ENCODE results near the gene MAT2A. TPM values are rescaled to one million over a fixed set of nuclear protein-coding genes. Genes with fewer than 3 reads are reported as not detected.
A peak's percentile ranks its signal among the peaks of the same experiment; 100 is the strongest.

MAT2A gene
- total and polyA plus RNA-seq, 9 of the 15 experiments (the other 6 are each of a cell fraction or from before 2014, with no cell fraction given), result 130 to 1,027 (median 240) TPM

DNA sequence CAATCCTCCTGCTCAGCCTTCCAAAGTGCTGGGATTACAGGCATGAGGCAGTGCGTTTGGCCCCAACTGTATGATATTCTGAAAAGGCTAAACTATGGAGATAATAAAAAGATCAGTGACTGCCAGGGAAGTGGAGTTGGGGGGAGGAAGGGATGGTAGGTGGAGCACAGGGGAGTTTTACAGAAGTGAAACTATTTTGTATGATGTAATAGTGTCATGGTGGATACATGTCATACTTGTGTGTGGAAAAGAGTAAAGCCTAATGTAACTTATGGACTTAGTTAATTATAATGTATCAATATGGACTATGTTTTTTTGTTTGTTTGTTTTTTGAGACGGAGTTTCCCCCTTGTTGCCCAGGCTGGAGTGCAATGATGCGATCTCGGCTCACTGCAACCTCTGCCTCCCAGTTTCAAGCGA, 25.2 kb downstream of the MAT2A start (continued):
- TF ChIP-seq, protein P1, sequence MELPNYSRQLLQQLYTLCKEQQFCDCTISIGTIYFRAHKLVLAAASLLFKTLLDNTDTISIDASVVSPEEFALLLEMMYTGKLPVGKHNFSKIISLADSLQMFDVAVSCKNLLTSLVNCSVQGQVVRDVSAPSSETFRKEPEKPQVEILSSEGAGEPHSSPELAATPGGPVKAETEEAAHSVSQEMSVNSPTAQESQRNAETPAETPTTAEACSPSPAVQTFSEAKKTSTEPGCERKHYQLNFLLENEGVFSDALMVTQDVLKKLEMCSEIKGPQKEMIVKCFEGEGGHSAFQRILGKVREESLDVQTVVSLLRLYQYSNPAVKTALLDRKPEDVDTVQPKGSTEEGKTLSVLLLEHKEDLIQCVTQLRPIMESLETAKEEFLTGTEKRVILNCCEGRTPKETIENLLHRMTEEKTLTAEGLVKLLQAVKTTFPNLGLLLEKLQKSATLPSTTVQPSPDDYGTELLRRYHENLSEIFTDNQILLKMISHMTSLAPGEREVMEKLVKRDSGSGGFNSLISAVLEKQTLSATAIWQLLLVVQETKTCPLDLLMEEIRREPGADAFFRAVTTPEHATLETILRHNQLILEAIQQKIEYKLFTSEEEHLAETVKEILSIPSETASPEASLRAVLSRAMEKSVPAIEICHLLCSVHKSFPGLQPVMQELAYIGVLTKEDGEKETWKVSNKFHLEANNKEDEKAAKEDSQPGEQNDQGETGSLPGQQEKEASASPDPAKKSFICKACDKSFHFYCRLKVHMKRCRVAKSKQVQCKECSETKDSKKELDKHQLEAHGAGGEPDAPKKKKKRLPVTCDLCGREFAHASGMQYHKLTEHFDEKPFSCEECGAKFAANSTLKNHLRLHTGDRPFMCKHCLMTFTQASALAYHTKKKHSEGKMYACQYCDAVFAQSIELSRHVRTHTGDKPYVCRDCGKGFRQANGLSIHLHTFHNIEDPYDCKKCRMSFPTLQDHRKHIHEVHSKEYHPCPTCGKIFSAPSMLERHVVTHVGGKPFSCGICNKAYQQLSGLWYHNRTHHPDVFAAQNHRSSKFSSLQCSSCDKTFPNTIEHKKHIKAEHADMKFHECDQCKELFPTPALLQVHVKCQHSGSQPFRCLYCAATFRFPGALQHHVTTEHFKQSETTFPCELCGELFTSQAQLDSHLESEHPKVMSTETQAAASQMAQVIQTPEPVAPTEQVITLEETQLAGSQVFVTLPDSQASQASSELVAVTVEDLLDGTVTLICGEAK (IDR thresholded peaks at IDR 0.05), result no peak
- TF ChIP-seq, protein P1 (CRISPR knock-in tag; IDR thresholded peaks at IDR 0.05), result no peak
- no peak for TF ChIP-seq HMGN3 (IDR thresholded peaks at IDR 0.05; ENCODE audit: borderline replicate concordance, extremely low read depth, insufficient read length, low read depth, low read length)
- TF ChIP-seq ELF1 (tag; IDR thresholded peaks at IDR 0.05), result no peak
- TF ChIP-seq YBX1 (IDR thresholded peaks at IDR 0.05), result no peak
- no peak for TF ChIP-seq NR3C1 (CRISPR knock-in tag; IDR thresholded peaks at IDR 0.05)
- TF ChIP-seq FOXA3 (CRISPR knock-in tag; conservative IDR thresholded peaks at IDR 0.05 in 1 of 2, IDR thresholded peaks at IDR 0.05 in 1 of 2), result no peak
- no peak for TF ChIP-seq CHD1 (IDR thresholded peaks at IDR 0.05; ENCODE audit: low read length)
- peak; percentile 71 for TF ChIP-seq EP400 (IDR thresholded peaks at IDR 0.05)
- no peak for TF ChIP-seq TAL1 (IDR thresholded peaks at IDR 0.05)
- no peak for TF ChIP-seq RFX1 (IDR thresholded peaks at IDR 0.05)
- TF ChIP-seq DMBX1 (CRISPR knock-in tag; IDR thresholded peaks at IDR 0.05; ENCODE audit: borderline replicate concordance), result no peak
- no peak for TF ChIP-seq NFXL1 (CRISPR knock-in tag; IDR thresholded peaks at IDR 0.05)
- TF ChIP-seq HNRNPL (IDR thresholded peaks at IDR 0.05; ENCODE audit: low read depth, low read length), result no peak
- peak; percentile 34; the same call in 1 of the 2 replicates for TF ChIP-seq CREM (IDR thresholded peaks at IDR 0.05; ENCODE audit: low read depth)
- no peak for TF ChIP-seq SAFB2 (IDR thresholded peaks at IDR 0.05; ENCODE audit: borderline replicate concordance, low read depth, low read length, severe bottlenecking)
- TF ChIP-seq, protein P2, sequence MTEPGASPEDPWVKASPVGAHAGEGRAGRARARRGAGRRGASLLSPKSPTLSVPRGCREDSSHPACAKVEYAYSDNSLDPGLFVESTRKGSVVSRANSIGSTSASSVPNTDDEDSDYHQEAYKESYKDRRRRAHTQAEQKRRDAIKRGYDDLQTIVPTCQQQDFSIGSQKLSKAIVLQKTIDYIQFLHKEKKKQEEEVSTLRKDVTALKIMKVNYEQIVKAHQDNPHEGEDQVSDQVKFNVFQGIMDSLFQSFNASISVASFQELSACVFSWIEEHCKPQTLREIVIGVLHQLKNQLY (CRISPR knock-in tag; conservative IDR thresholded peaks at IDR 0.05), result no peak
- TF ChIP-seq FUS (optimal IDR thresholded peaks at IDR 0.05; ENCODE audit: low read depth, low read length), result no peak
- TF ChIP-seq ZNF766 (CRISPR knock-in tag; conservative IDR thresholded peaks at IDR 0.05), result peak; percentile 65
- TF ChIP-seq, protein P3, sequence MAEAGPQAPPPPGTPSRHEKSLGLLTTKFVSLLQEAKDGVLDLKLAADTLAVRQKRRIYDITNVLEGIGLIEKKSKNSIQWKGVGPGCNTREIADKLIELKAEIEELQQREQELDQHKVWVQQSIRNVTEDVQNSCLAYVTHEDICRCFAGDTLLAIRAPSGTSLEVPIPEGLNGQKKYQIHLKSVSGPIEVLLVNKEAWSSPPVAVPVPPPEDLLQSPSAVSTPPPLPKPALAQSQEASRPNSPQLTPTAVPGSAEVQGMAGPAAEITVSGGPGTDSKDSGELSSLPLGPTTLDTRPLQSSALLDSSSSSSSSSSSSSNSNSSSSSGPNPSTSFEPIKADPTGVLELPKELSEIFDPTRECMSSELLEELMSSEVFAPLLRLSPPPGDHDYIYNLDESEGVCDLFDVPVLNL (CRISPR knock-in tag; IDR thresholded peaks at IDR 0.05; ENCODE audit: low read depth), result no peak

All from K562 (cell line).